NCI-H128 (cell line): Measurements from ENCODE around the gene CAPN2.

Source experiments
- DNase-seq: peaks from one replicate; lab custom pipeline; 2025; ENCODE audit not compliant: unreplicated experiment; lab: John Stamatoyannopoulos, UW

The CAPN2 gene

GRCh38 chr1:223758734-223759133, 46.4 kb downstream of the CAPN2 start:
- DNase-seq: no peak

- DNase-seq: no peak
These were observed 46.9 kb downstream of the CAPN2 start for GRCh38 chr1:223759273-223759672.

- DNase-seq: no peak
These were observed 48.5 kb downstream of the CAPN2 start for GRCh38 chr1:223760833-223761232.

GRCh38 chr1:223761411-223761810, 49.1 kb downstream of the CAPN2 start:
- no peak for DNase-seq

GRCh38 chr1:223763251-223763650, 50.9 kb downstream of the CAPN2 start:
- no peak for DNase-seq

- DNase-seq: no peak
These were observed 51.5 kb downstream of the CAPN2 start for GRCh38 chr1:223763881-223764280.

- DNase-seq: no peak
These were observed 52.8 kb downstream of the CAPN2 start for GRCh38 chr1:223765036-223765718.

- DNase-seq: no peak
These were observed 53.5 kb downstream of the CAPN2 start for GRCh38 chr1:223765719-223766340.

GRCh38 chr1:223770621-223771315, 58.4 kb downstream of the CAPN2 start:
- no peak for DNase-seq

- no peak for DNase-seq
These were observed 59.1 kb downstream of the CAPN2 start for GRCh38 chr1:223771469-223771813.

- DNase-seq: no peak
These were observed 59.8 kb downstream of the CAPN2 start for GRCh38 chr1:223771814-223772770.

GRCh38 chr1:223772771-223773160, 60.4 kb downstream of the CAPN2 start:
- DNase-seq: no peak

- no peak for DNase-seq
These were observed 61.9 kb downstream of the CAPN2 start for GRCh38 chr1:223774134-223774814.

- no peak for DNase-seq
These were observed 62.7 kb downstream of the CAPN2 start for GRCh38 chr1:223775054-223775453.

- DNase-seq: no peak
These were observed 63.4 kb downstream of the CAPN2 start for GRCh38 chr1:223775711-223776074.

GRCh38 chr1:223776075-223776814, 63.9 kb downstream of the CAPN2 start:
- no peak for DNase-seq

- no peak for DNase-seq
These were observed 64.6 kb downstream of the CAPN2 start for GRCh38 chr1:223776826-223777454.

GRCh38 chr1:223780318-223780717, 68.0 kb downstream of the CAPN2 start:
- no peak for DNase-seq

GRCh38 chr1:223780949-223781348, 68.6 kb downstream of the CAPN2 start:
- no peak for DNase-seq

- no peak for DNase-seq
These were observed 71.3 kb downstream of the CAPN2 start for GRCh38 chr1:223783676-223784075.
